Transverse colon (tissue), 4 donors: Measurements from ENCODE around the gene MTURN.

ENCODE experiments used
- POLR2A ChIP-seq: fragments of 450-650 bp; IDR thresholded peaks from one replicate; pipeline ENCODE4 v1.6.1; 2016; ENCODE audit warnings: antibody characterized with exemption, mild to moderate bottlenecking, moderate library complexity
- POLR2AphosphoS5 ChIP-seq, 3 donors: sonication (generic); formaldehyde crosslinking; IDR thresholded peaks; one replicate each; pipeline ENCODE4 v1.6.1; 2016; ENCODE audit warnings: antibody characterized with exemption in 3 of 3
- TF ChIP-seq, protein P1 (sequence below), 5 experiments: fragments of 200-600 bp in 3 of 5; fragments of 450-650 bp in 2 of 5; sonication (generic) in 3 of 5; IDR thresholded peaks; 1 replicate in 2 of 5; 2 replicates in 3 of 5; pipeline ENCODE4 v1.5.1; 2016 to 2017; ENCODE audit warnings: antibody characterized with exemption in 5 of 5, inconsistent platforms in 3 of 5, mild to moderate bottlenecking in 2 of 5, moderate library complexity in 1 of 5

DNA sequence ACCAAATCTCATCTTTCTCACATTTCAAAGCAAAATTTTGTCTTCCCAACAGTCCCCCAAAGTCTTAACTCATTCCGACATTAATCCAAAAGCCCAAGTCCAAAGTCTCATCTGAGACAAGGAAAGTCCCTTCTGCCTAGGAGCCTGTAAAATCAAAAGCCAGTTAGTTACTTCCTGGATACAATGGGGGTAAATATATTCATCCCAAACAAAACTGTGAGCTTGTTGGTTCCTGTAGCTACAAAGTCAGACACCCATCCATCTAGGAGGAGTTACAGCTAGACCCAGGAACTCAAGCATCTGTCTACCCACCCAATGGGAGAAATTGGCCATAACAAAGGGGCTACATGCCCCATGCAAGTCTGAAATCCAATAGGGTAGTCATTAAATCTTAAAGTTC lies 51.9 kb downstream of the MTURN start:
- TF ChIP-seq POLR2A (no peak), POLR2AphosphoS5 (IDR thresholded peaks at IDR 0.05) (no peak)
- TF ChIP-seq, protein P1, sequence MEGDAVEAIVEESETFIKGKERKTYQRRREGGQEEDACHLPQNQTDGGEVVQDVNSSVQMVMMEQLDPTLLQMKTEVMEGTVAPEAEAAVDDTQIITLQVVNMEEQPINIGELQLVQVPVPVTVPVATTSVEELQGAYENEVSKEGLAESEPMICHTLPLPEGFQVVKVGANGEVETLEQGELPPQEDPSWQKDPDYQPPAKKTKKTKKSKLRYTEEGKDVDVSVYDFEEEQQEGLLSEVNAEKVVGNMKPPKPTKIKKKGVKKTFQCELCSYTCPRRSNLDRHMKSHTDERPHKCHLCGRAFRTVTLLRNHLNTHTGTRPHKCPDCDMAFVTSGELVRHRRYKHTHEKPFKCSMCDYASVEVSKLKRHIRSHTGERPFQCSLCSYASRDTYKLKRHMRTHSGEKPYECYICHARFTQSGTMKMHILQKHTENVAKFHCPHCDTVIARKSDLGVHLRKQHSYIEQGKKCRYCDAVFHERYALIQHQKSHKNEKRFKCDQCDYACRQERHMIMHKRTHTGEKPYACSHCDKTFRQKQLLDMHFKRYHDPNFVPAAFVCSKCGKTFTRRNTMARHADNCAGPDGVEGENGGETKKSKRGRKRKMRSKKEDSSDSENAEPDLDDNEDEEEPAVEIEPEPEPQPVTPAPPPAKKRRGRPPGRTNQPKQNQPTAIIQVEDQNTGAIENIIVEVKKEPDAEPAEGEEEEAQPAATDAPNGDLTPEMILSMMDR (IDR thresholded peaks at IDR 0.05): no peak
